Measurements from ENCODE around the gene PIP.
"Not testable (repeated sequence)": the region's sequence is repeated elsewhere in the genome, so short reads cannot be mapped to it uniquely, and the experiment has no call there.

The PIP gene

DNA sequence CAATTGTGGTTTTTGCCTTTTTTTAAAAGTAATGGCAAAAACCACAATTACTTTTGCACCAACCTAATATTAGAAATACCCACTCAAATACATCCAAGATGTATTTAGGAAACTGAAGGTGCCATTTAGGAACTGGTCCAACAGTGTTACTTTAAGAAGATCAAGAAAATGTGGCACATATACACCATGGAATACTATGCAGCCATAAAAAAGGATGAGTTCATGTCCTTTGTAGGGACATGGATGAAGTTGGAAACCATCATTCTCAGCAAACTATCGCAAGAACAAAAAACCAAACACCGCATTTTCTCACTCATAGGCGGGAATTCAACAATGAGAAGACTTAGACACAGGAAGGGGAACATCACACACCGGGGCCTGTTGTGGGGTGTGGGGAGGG, 48.9 kb downstream of the PIP start:
- not testable (repeated sequence) for DNase-seq

DNA sequence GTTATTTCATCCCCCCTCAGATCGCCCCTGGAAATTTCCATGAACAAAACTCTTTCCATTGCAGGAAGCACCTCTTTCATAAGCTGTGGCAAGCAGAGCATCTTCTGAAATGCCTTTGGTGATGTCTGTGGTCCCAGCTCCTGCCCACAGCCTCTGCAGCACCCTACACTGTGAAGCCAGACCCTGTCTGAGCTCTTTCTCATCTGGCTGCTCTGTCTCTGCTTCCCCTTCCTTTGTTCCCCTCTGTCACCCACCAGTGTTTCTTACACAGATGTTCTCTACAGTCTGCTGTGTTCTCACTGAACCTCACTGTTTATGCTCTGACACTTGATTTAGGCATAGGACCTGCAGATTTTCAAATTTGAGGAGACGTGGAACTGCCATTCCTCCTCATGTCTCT, 49.5 kb downstream of the PIP start:
- DNase-seq, result no peak

DNA sequence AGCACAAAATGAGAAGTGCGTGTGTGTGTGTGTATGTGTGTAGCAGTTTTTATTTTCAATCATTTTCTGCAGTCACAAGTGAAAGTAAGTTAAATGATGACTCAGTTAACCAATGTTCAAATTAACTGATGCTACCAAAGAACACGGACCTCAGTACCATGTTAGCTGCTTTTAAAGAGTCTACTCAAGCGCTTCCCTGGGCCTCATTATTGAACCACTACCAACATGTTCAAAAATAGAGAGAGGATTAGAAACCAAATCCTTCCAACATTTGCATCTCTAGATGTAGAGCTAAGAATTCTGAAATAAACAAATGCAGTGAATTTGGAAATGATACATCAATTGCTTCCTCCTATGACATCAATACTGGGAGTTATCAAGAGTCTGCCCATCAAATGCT, 51.1 kb downstream of the PIP start, which contains the start of gene TAS2R39:
Gene TAS2R39 (plus strand): TSS at position 396 of the 400 bp plus-strand sequence. CDS start 0 bp downstream, at position 396.
- DNase-seq, result no peak

DNA sequence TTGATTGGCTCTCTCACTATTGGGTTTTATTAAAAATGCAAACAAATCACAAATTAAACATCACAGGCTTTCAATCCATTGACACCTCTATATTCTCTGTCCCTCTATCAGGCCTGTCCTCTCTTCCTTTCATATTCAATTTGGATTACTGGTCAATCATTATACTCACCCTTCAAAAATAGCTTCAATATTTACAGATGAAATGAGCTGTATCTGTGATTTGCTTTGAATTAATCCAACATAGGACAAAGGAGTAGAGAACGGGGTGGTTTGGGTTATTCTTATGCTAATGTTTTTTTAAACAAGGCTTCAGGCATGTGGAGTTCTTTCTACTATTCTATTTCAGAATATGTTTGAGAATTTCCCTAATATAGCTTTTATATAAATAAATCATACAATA, 53.7 kb downstream of the PIP start:
- no peak for DNase-seq

DNA sequence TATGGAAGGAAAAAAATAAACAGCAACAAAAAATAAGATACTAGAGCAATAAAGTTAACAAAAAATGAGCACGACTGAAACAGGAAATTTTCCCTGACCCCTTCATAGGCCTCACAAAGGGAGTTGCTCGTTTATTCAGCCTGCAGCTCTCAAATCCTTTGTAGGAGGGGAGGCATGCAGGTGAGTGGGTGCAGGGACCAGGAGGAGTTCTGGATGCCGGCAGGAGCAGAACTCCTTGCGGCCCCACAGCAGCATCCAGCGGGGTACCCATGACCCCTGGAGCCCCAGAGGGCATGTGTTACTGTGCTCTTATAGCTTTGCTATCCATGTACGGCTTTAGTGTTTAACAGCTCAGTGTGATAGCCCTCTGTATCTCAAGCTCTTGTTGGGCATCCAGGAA, 57.1 kb downstream of the PIP start:
- no peak for DNase-seq

All from NCI-H510A (cell line).